ENCODE results near the gene ATRNL1.

Gene ATRNL1

GRCh38 chr10:115875172-115875571 lies 782.0 kb downstream of the ATRNL1 start:
- H3K4me1 Mint-ChIP-seq (ENCODE audit: low read depth), result no peaks in the 10 kb centered on the region
- H3K9me3 Mint-ChIP-seq, result no peaks in the 10 kb centered on the region
- H3K4me3 Mint-ChIP-seq, result no peak overlapping the region
- H3K27ac Mint-ChIP-seq, result no peak overlapping the region
- no peaks in the 10 kb centered on the region for H3K36me3 Mint-ChIP-seq (ENCODE audit: low read depth)
- no peaks in the 10 kb centered on the region for H3K27me3 Mint-ChIP-seq (ENCODE audit: low read depth)

GRCh38 chr10:115879372-115880089 lies 786.4 kb downstream of the ATRNL1 start:
- H3K27me3 Mint-ChIP-seq (ENCODE audit: low read depth), result no peaks in the 10 kb centered on the region
- no peaks in the 10 kb centered on the region for H3K36me3 Mint-ChIP-seq (ENCODE audit: low read depth)
- H3K9me3 Mint-ChIP-seq, result no peaks in the 10 kb centered on the region
- no peaks in the 10 kb centered on the region for H3K4me1 Mint-ChIP-seq (ENCODE audit: low read depth)
- H3K4me3 Mint-ChIP-seq, result no peak overlapping the region
- H3K27ac Mint-ChIP-seq, result no peak overlapping the region

- Mint-ChIP-seq H3K4me3 (no peak overlapping the region), H3K9me3 (no peaks in the 10 kb centered on the region), H3K27me3 (ENCODE audit: low read depth) (no peaks in the 10 kb centered on the region), H3K4me1 (ENCODE audit: low read depth) (no peaks in the 10 kb centered on the region), H3K36me3 (ENCODE audit: low read depth) (no peaks in the 10 kb centered on the region), H3K27ac (no peak overlapping the region)
Observed at GRCh38 chr10:115882021-115882420, 788.9 kb downstream of the ATRNL1 start.

GRCh38 chr10:115883372-115883771 lies 790.2 kb downstream of the ATRNL1 start:
- Mint-ChIP-seq H3K4me1 (ENCODE audit: low read depth) (no peaks in the 10 kb centered on the region), H3K4me3 (no peak overlapping the region), H3K27me3 (ENCODE audit: low read depth) (no peaks in the 10 kb centered on the region), H3K36me3 (ENCODE audit: low read depth) (no peaks in the 10 kb centered on the region), H3K27ac (no peak overlapping the region), H3K9me3 (no peaks in the 10 kb centered on the region)

GRCh38 chr10:115884331-115884730 lies 791.2 kb downstream of the ATRNL1 start:
- no peaks in the 10 kb centered on the region for H3K9me3 Mint-ChIP-seq
- H3K36me3 Mint-ChIP-seq (ENCODE audit: low read depth), result no peaks in the 10 kb centered on the region
- no peak overlapping the region for H3K27ac Mint-ChIP-seq

GRCh38 chr10:115895166-115895565 lies 802.0 kb downstream of the ATRNL1 start:
- Mint-ChIP-seq H3K4me1 (ENCODE audit: low read depth) (no peaks in the 10 kb centered on the region), H3K4me3 (no peak overlapping the region), H3K27me3 (ENCODE audit: low read depth) (no peaks in the 10 kb centered on the region), H3K9me3 (no peaks in the 10 kb centered on the region), H3K36me3 (ENCODE audit: low read depth) (no peaks in the 10 kb centered on the region), H3K27ac (no peak overlapping the region)

More at GRCh38 chr10:115884331-115884730, 791.2 kb downstream of the ATRNL1 start:
- Mint-ChIP-seq H3K4me1 (ENCODE audit: low read depth) (no peaks in the 10 kb centered on the region), H3K27me3 (ENCODE audit: low read depth) (no peaks in the 10 kb centered on the region), H3K4me3 (no peak overlapping the region)

GRCh38 chr10:115898242-115898641 lies 805.1 kb downstream of the ATRNL1 start:
- Mint-ChIP-seq H3K27ac (no peak overlapping the region), H3K9me3 (no peaks in the 10 kb centered on the region), H3K27me3 (ENCODE audit: low read depth) (no peaks in the 10 kb centered on the region), H3K4me3 (no peak overlapping the region), H3K4me1 (ENCODE audit: low read depth) (no peaks in the 10 kb centered on the region), H3K36me3 (ENCODE audit: low read depth) (no peaks in the 10 kb centered on the region)

GRCh38 chr10:115902596-115902995 lies 809.4 kb downstream of the ATRNL1 start:
- no peaks in the 10 kb centered on the region for H3K27me3 Mint-ChIP-seq (ENCODE audit: low read depth)
- H3K4me3 Mint-ChIP-seq, result no peak overlapping the region
- no peaks in the 10 kb centered on the region for H3K4me1 Mint-ChIP-seq (ENCODE audit: low read depth)
- no peak overlapping the region for H3K27ac Mint-ChIP-seq
- H3K36me3 Mint-ChIP-seq (ENCODE audit: low read depth), result no peaks in the 10 kb centered on the region
- no peaks in the 10 kb centered on the region for H3K9me3 Mint-ChIP-seq

GRCh38 chr10:115903207-115903606 lies 810.0 kb downstream of the ATRNL1 start:
- Mint-ChIP-seq H3K4me3 (no peak overlapping the region), H3K9me3 (no peaks in the 10 kb centered on the region), H3K4me1 (ENCODE audit: low read depth) (no peaks in the 10 kb centered on the region), H3K27me3 (ENCODE audit: low read depth) (no peaks in the 10 kb centered on the region), H3K27ac (no peak overlapping the region), H3K36me3 (ENCODE audit: low read depth) (no peaks in the 10 kb centered on the region)

- no peaks in the 10 kb centered on the region for H3K4me1 Mint-ChIP-seq (ENCODE audit: low read depth)
- H3K36me3 Mint-ChIP-seq (ENCODE audit: low read depth), result no peaks in the 10 kb centered on the region
- H3K27ac Mint-ChIP-seq, result no peak overlapping the region
- H3K27me3 Mint-ChIP-seq (ENCODE audit: low read depth), result no peaks in the 10 kb centered on the region
- H3K4me3 Mint-ChIP-seq, result no peak overlapping the region
- H3K9me3 Mint-ChIP-seq, result no peaks in the 10 kb centered on the region
Observed at GRCh38 chr10:115903845-115904244, 810.7 kb downstream of the ATRNL1 start.

- Mint-ChIP-seq H3K27ac (no peak overlapping the region), H3K9me3 (peaks cover 4% of the 10 kb centered on the region)
Observed at GRCh38 chr10:115909037-115909436, 815.9 kb downstream of the ATRNL1 start.

GRCh38 chr10:115909962-115910731 lies 817.0 kb downstream of the ATRNL1 start:
- Mint-ChIP-seq H3K27me3 (ENCODE audit: low read depth) (no peaks in the 10 kb centered on the region), H3K4me1 (ENCODE audit: low read depth) (no peaks in the 10 kb centered on the region), H3K36me3 (ENCODE audit: low read depth) (no peaks in the 10 kb centered on the region), H3K27ac (no peak overlapping the region), H3K4me3 (no peak overlapping the region), H3K9me3 (peaks cover 6% of the 10 kb centered on the region)

More at GRCh38 chr10:115909037-115909436, 815.9 kb downstream of the ATRNL1 start:
- Mint-ChIP-seq H3K4me1 (ENCODE audit: low read depth) (no peaks in the 10 kb centered on the region), H3K27me3 (ENCODE audit: low read depth) (no peaks in the 10 kb centered on the region), H3K4me3 (no peak overlapping the region), H3K36me3 (ENCODE audit: low read depth) (no peaks in the 10 kb centered on the region)

GRCh38 chr10:115914475-115914874 lies 821.3 kb downstream of the ATRNL1 start:
- Mint-ChIP-seq H3K27ac (no peak overlapping the region), H3K9me3 (peaks cover 9% of the 10 kb centered on the region), H3K36me3 (ENCODE audit: low read depth) (no peaks in the 10 kb centered on the region), H3K27me3 (ENCODE audit: low read depth) (no peaks in the 10 kb centered on the region), H3K4me1 (ENCODE audit: low read depth) (no peaks in the 10 kb centered on the region), H3K4me3 (no peak overlapping the region)

GRCh38 chr10:115915429-115915828 lies 822.3 kb downstream of the ATRNL1 start:
- H3K27me3 Mint-ChIP-seq (ENCODE audit: low read depth), result no peaks in the 10 kb centered on the region
- H3K4me1 Mint-ChIP-seq (ENCODE audit: low read depth), result no peaks in the 10 kb centered on the region
- peaks cover 9% of the 10 kb centered on the region for H3K9me3 Mint-ChIP-seq
- no peak overlapping the region for H3K27ac Mint-ChIP-seq
- H3K36me3 Mint-ChIP-seq (ENCODE audit: low read depth), result no peaks in the 10 kb centered on the region
- no peak overlapping the region for H3K4me3 Mint-ChIP-seq

- H3K27ac Mint-ChIP-seq, result no peak overlapping the region
- no peak overlapping the region for H3K4me3 Mint-ChIP-seq
- no peaks in the 10 kb centered on the region for H3K27me3 Mint-ChIP-seq (ENCODE audit: low read depth)
- no peaks in the 10 kb centered on the region for H3K36me3 Mint-ChIP-seq (ENCODE audit: low read depth)
- peaks cover 8% of the 10 kb centered on the region for H3K9me3 Mint-ChIP-seq
- H3K4me1 Mint-ChIP-seq (ENCODE audit: low read depth), result no peaks in the 10 kb centered on the region
Observed at GRCh38 chr10:115918812-115919211, 825.6 kb downstream of the ATRNL1 start.

Measured in T-helper 1 cell treated with Interleukin-12 subunit alpha and Interleukin-12 subunit beta and Interleukin-4 antibody, amounts not matched to agents 30 μg/mL and 1 μg/mL, for 36 hours (primary cell).